HuH-7.5 (cell line): ENCODE data around the gene MUC20.

ENCODE experiments used
- DNase-seq: peaks from one replicate; pipeline ENCODE4 v3.0.0; 2011; ENCODE audit warnings: low spot score

The MUC20 gene

GRCh38 chr3:195755791-195756676 lies 35.3 kb downstream of the MUC20 start:
- DNase-seq: no peak

GRCh38 chr3:195757438-195757770 lies 36.6 kb downstream of the MUC20 start:
- DNase-seq: no peak

GRCh38 chr3:195757827-195758226 lies 37.0 kb downstream of the MUC20 start:
- no peak for DNase-seq

- DNase-seq: no peak
Observed at GRCh38 chr3:195758721-195759353, 38.1 kb downstream of the MUC20 start.

GRCh38 chr3:195760345-195761122 lies 39.8 kb downstream of the MUC20 start:
- no peak for DNase-seq

- no peak for DNase-seq
Observed at GRCh38 chr3:195761123-195761566, 40.4 kb downstream of the MUC20 start.

- DNase-seq: no peak
Observed at GRCh38 chr3:195761567-195762248, 40.9 kb downstream of the MUC20 start.

GRCh38 chr3:195762249-195762585 lies 41.4 kb downstream of the MUC20 start:
- DNase-seq: no peak

- DNase-seq: no peak
Observed at GRCh38 chr3:195762611-195763010, 41.8 kb downstream of the MUC20 start.

- DNase-seq: no peak
Observed at GRCh38 chr3:195763076-195763830, 42.5 kb downstream of the MUC20 start.

- peak; percentile 4 for DNase-seq
Observed at GRCh38 chr3:195763843-195764825, 43.4 kb downstream of the MUC20 start.

- peak; percentile 8 for DNase-seq
Observed at GRCh38 chr3:195764961-195765706, 44.4 kb downstream of the MUC20 start.

GRCh38 chr3:195766671-195767070 lies 45.9 kb downstream of the MUC20 start:
- no peak for DNase-seq

GRCh38 chr3:195767792-195768191 lies 47.0 kb downstream of the MUC20 start:
- DNase-seq: peak; percentile 4

GRCh38 chr3:195768414-195768813 lies 47.6 kb downstream of the MUC20 start:
- DNase-seq: peak; percentile 5

GRCh38 chr3:195768831-195769303 lies 48.1 kb downstream of the MUC20 start:
- peak; percentile 15 for DNase-seq

- DNase-seq: peak; percentile 6
Observed at GRCh38 chr3:195769551-195769950, 48.8 kb downstream of the MUC20 start.

- no peak for DNase-seq
Observed at GRCh38 chr3:195770081-195770840, 49.5 kb downstream of the MUC20 start.
